ENCODE results near the gene HPS4. TPM values are rescaled to one million over a fixed set of nuclear protein-coding genes. Genes with fewer than 3 reads are reported as not detected.

HPS4 gene
- total RNA-seq, 2 donors from 2014 or later = 6.8 to 10.8 TPM

GRCh38 chr22:26515931-26516330 lies 32.3 kb upstream of the HPS4 start:
- DNase-seq (ENCODE audit: low spot score) = no peak
- H3K27ac ChIP-seq = no peak overlapping the region
- H3K27me3 ChIP-seq = no peaks in the 10 kb centered on the region
- H3K9me3 ChIP-seq = no peaks in the 10 kb centered on the region
- H3K4me3 ChIP-seq = no peak overlapping the region
- no peak for TF ChIP-seq CTCF (IDR thresholded peaks at IDR 0.05)
- H3K36me3 ChIP-seq = no peaks in the 10 kb centered on the region
- H3K4me1 ChIP-seq = peaks cover 0 to 24% of the 10 kb centered on the region in 2 donors

- DNase-seq (ENCODE audit: low spot score) = no peak
- no peak overlapping the region for H3K4me3 ChIP-seq
- H3K27me3 ChIP-seq = no peaks in the 10 kb centered on the region
- TF ChIP-seq CTCF (IDR thresholded peaks at IDR 0.05) = no peak
- H3K4me1 ChIP-seq = peaks cover 0 to 27% of the 10 kb centered on the region in 2 donors
- H3K9me3 ChIP-seq = no peaks in the 10 kb centered on the region
- H3K27ac ChIP-seq = no peak overlapping the region
- peaks cover 11% of the 10 kb centered on the region for H3K36me3 ChIP-seq
Measured at GRCh38 chr22:26514419-26515161, 31.0 kb upstream of the HPS4 start.

GRCh38 chr22:26513838-26514237 lies 30.3 kb upstream of the HPS4 start:
- peaks cover 18% of the 10 kb centered on the region for H3K36me3 ChIP-seq
- H3K4me3 ChIP-seq = no peak overlapping the region
- no peak for TF ChIP-seq CTCF (IDR thresholded peaks at IDR 0.05)
- H3K27ac ChIP-seq = no peak overlapping the region
- no peak for DNase-seq (ENCODE audit: low spot score)
- peaks cover 0 to 27% of the 10 kb centered on the region in 2 donors for H3K4me1 ChIP-seq
- H3K27me3 ChIP-seq = no peaks in the 10 kb centered on the region
- H3K9me3 ChIP-seq = no peaks in the 10 kb centered on the region

- H3K9me3 ChIP-seq = no peaks in the 10 kb centered on the region
- peak within 1 kb of the TSS; percentile 56 to 77 for H3K27ac ChIP-seq
- peak within 1 kb of the TSS; percentile 57 to 87 for H3K4me3 ChIP-seq
- TF ChIP-seq CTCF (IDR thresholded peaks at IDR 0.05) = no peak
- H3K27me3 ChIP-seq = no peaks in the 10 kb centered on the region
- H3K36me3 ChIP-seq = peaks cover 29% of the 10 kb centered on the region
- H3K4me1 ChIP-seq = peaks cover 0 to 27% of the 10 kb centered on the region in 2 donors
- peak; percentile 96 for DNase-seq (ENCODE audit: low spot score)
Measured at GRCh38 chr22:26512149-26512793, 28.7 kb upstream of the HPS4 start, which contains the start of gene TFIP11. Gene TFIP11 (minus strand): TSS chr22:26512473. CDS start chr22:26510272, 2,201 bp downstream.

- no peaks in the 10 kb centered on the region for H3K9me3 ChIP-seq
Measured at GRCh38 chr22:26508148-26508547, 24.6 kb upstream of the HPS4 start.

More at GRCh38 chr22:26508148-26508547, 24.6 kb upstream of the HPS4 start:
- TF ChIP-seq CTCF (IDR thresholded peaks at IDR 0.05) = no peak
- Histone ChIP-seq H3K4me3 (no peak overlapping the region), H3K36me3 (peaks cover 68% of the 10 kb centered on the region), H3K27ac (no peak overlapping the region), H3K4me1 (peaks cover 0 to 31% of the 10 kb centered on the region in 2 donors), H3K27me3 (no peaks in the 10 kb centered on the region)
- no peak for DNase-seq (ENCODE audit: low spot score)
